ENCODE results near the gene C1orf159. TPM values are rescaled to one million over a fixed set of nuclear protein-coding genes. Genes with fewer than 3 reads are reported as not detected.
A peak's percentile ranks its signal among the peaks of the same experiment; 100 is the strongest.

Gene C1orf159
- total and polyA plus RNA-seq, 9 of the 15 experiments (the other 6 are each of a cell fraction or from before 2014, with no cell fraction given) = 0.28 to 54.9 (median 10.6) TPM

GRCh38 chr1:1115786-1116700 lies at the start of gene C1orf159 (continued):
- TF ChIP-seq MTA3 (IDR thresholded peaks at IDR 0.05; ENCODE audit: borderline replicate concordance) (peak; percentile 52; the same call in 1 of the 2 replicates), CTCF (IDR thresholded peaks at IDR 0.05 in 2 of 3, conservative IDR thresholded peaks at IDR 0.05 in 1 of 3; ENCODE audit: insufficient read depth in 2 of 3, low read depth in 1 of 3, low read length in 3 of 3) (no peak; a peak in 1 of 6 replicates), MIER1 (IDR thresholded peaks at IDR 0.05; ENCODE audit: low read depth) (no peak), FOXJ3 (CRISPR knock-in tag; IDR thresholded peaks at IDR 0.05) (no peak), CREB1 (IDR thresholded peaks at IDR 0.05) (peak; percentile 81), CREB1 (CRISPR knock-in tag; IDR thresholded peaks at IDR 0.05) (peak; percentile 88), RFX7 (CRISPR knock-in tag; IDR thresholded peaks at IDR 0.05) (no peak), ZBTB2 (IDR thresholded peaks at IDR 0.05) (no peak), MYBL2 (IDR thresholded peaks at IDR 0.05; ENCODE audit: low read depth) (no peak), MYBL2 (CRISPR knock-in tag; IDR thresholded peaks at IDR 0.05; ENCODE audit: borderline replicate concordance) (no peak), NR0B1 (IDR thresholded peaks at IDR 0.05; ENCODE audit: partially characterized antibody) (no peak), NUFIP1 (IDR thresholded peaks at IDR 0.05; ENCODE audit: partially characterized antibody) (no peak), HNRNPK (IDR thresholded peaks at IDR 0.05; ENCODE audit: low read depth, low read length, poor library complexity, severe bottlenecking) (no peak), ZBED1 (IDR thresholded peaks at IDR 0.05) (no peak), THRAP3 (IDR thresholded peaks at IDR 0.05; ENCODE audit: borderline replicate concordance) (no peak), CAMTA2 (CRISPR knock-in tag; conservative IDR thresholded peaks at IDR 0.05) (no peak)
